ENCODE results near the gene NUP210L. TPM values are rescaled to one million over a fixed set of nuclear protein-coding genes. Genes with fewer than 3 reads are reported as not detected.
"Not testable (repeated sequence)": the region's sequence is repeated elsewhere in the genome, so short reads cannot be mapped to it uniquely, and the experiment has no call there.

NUP210L gene
- total RNA-seq, 1 donor from 2014 or later: not detected

- Histone ChIP-seq H3K4me3 (no peak overlapping the region), H3K9ac (no peak overlapping the region), H3K79me2 (ENCODE audit: low read depth) (no peaks in the 10 kb centered on the region), H3K4me1 (no peaks in the 10 kb centered on the region), H3K36me3 (no peaks in the 10 kb centered on the region), H3K4me2 (no peak overlapping the region), H3K27ac (no peak overlapping the region), H3K27me3 (no peaks in the 10 kb centered on the region), H3F3A (ENCODE audit: low read depth) (no peaks in the 10 kb centered on the region), H4K20me1 (ENCODE audit: low read depth) (no peaks in the 10 kb centered on the region), H2AFZ (replicated peaks) (no peak overlapping the region), H3K9me3 (ENCODE audit: low read depth) (no peaks in the 10 kb centered on the region)
- peaks cover 3% of the 10 kb centered on the region for H3K27me3 Mint-ChIP-seq (ENCODE audit: insufficient read depth, low read depth)
- H3K27ac Mint-ChIP-seq: no peak overlapping the region
- H3K4me3 Mint-ChIP-seq: no peak overlapping the region
- TF ChIP-seq EZH2 (IDR thresholded peaks at IDR 0.05): no peak
- no peak for TF ChIP-seq CTCF (IDR thresholded peaks at IDR 0.05)
- H3K4me1 Mint-ChIP-seq: no peaks in the 10 kb centered on the region
- DNase-seq (ENCODE audit: low spot score): no peak
- H3K36me3 Mint-ChIP-seq: no peaks in the 10 kb centered on the region
- H3K9me3 Mint-ChIP-seq: peaks cover under 1% of the 10 kb centered on the region
Observed at GRCh38 chr1:154091706-154092105, 63.2 kb downstream of the NUP210L start.

GRCh38 chr1:154087574-154087973 is 67.3 kb downstream of the NUP210L start:
- H3K9ac ChIP-seq: no peak overlapping the region
- no peaks in the 10 kb centered on the region for H3K4me1 ChIP-seq
- no peaks in the 10 kb centered on the region for H3F3A ChIP-seq (ENCODE audit: low read depth)
- no peak for TF ChIP-seq EZH2phosphoT487 (IDR thresholded peaks at IDR 0.05)
- no peaks in the 10 kb centered on the region for H3K79me2 ChIP-seq (ENCODE audit: low read depth)
- no peak overlapping the region for H3K4me3 ChIP-seq
- DNase-seq (ENCODE audit: low spot score): no peak
- Mint-ChIP-seq H3K27ac (no peak overlapping the region), H3K9me3 (peaks cover 2% of the 10 kb centered on the region), H3K27me3 (ENCODE audit: insufficient read depth, low read depth) (peaks cover 2% of the 10 kb centered on the region), H3K36me3 (no peaks in the 10 kb centered on the region), H3K4me1 (no peaks in the 10 kb centered on the region), H3K4me3 (no peak overlapping the region)
- no peaks in the 10 kb centered on the region for H3K36me3 ChIP-seq
- no peak overlapping the region for H3K4me2 ChIP-seq
- no peaks in the 10 kb centered on the region for H3K27me3 ChIP-seq
- no peaks in the 10 kb centered on the region for H3K9me3 ChIP-seq (ENCODE audit: low read depth)
- no peak overlapping the region for H3K27ac ChIP-seq
- no peak overlapping the region for H2AFZ ChIP-seq (replicated peaks)
- no peaks in the 10 kb centered on the region for H4K20me1 ChIP-seq (ENCODE audit: low read depth)

GRCh38 chr1:154083057-154083456 is 71.8 kb downstream of the NUP210L start:
- not testable (repeated sequence) for H3K4me3 Mint-ChIP-seq; H3F3A ChIP-seq (ENCODE audit: low read depth); H3K36me3 ChIP-seq; H3K36me3 Mint-ChIP-seq; H3K27ac ChIP-seq; H3K27me3 Mint-ChIP-seq (ENCODE audit: insufficient read depth, low read depth); H3K9ac ChIP-seq; H3K9me3 ChIP-seq (ENCODE audit: low read depth); H3K27me3 ChIP-seq; H2AFZ ChIP-seq (replicated peaks); DNase-seq (ENCODE audit: low spot score); H3K79me2 ChIP-seq (ENCODE audit: low read depth); H3K27ac Mint-ChIP-seq; H3K4me1 ChIP-seq; H3K4me1 Mint-ChIP-seq; H3K9me3 Mint-ChIP-seq; H3K4me2 ChIP-seq; H4K20me1 ChIP-seq (ENCODE audit: low read depth); H3K4me3 ChIP-seq

GRCh38 chr1:154081386-154082126 is 73.3 kb downstream of the NUP210L start:
- H3K4me1 Mint-ChIP-seq: no peaks in the 10 kb centered on the region
- no peak overlapping the region for H3K4me2 ChIP-seq
- no peak overlapping the region for H3K4me3 Mint-ChIP-seq
- peaks cover 4% of the 10 kb centered on the region for H3K9me3 Mint-ChIP-seq
- no peak overlapping the region for H3K27ac ChIP-seq
- H2AFZ ChIP-seq (replicated peaks): no peak overlapping the region
- H3F3A ChIP-seq (ENCODE audit: low read depth): no peaks in the 10 kb centered on the region
- no peaks in the 10 kb centered on the region for H3K36me3 Mint-ChIP-seq
- no peaks in the 10 kb centered on the region for H3K27me3 ChIP-seq
- no peak overlapping the region for H3K9ac ChIP-seq
- no peak for DNase-seq (ENCODE audit: low spot score)
- H3K9me3 ChIP-seq (ENCODE audit: low read depth): no peaks in the 10 kb centered on the region
- no peak for TF ChIP-seq CTCF (IDR thresholded peaks at IDR 0.05)
- no peak for TF ChIP-seq EZH2 (IDR thresholded peaks at IDR 0.05)
- no peak for TF ChIP-seq EZH2phosphoT487 (IDR thresholded peaks at IDR 0.05)
- no peaks in the 10 kb centered on the region for H4K20me1 ChIP-seq (ENCODE audit: low read depth)
- H3K27me3 Mint-ChIP-seq (ENCODE audit: insufficient read depth, low read depth): peaks cover 2% of the 10 kb centered on the region
- no peaks in the 10 kb centered on the region for H3K4me1 ChIP-seq
- no peak overlapping the region for H3K27ac Mint-ChIP-seq
- no peaks in the 10 kb centered on the region for H3K79me2 ChIP-seq (ENCODE audit: low read depth)
- no peak overlapping the region for H3K4me3 ChIP-seq
- H3K36me3 ChIP-seq: no peaks in the 10 kb centered on the region
